Measurements from ENCODE around the gene ABLIM1.

- TF ChIP-seq USF2 (IDR thresholded peaks at IDR 0.05; ENCODE audit: low read depth, low read length) (no peak), USF2 (CRISPR knock-in tag; IDR thresholded peaks at IDR 0.05; ENCODE audit: borderline replicate concordance) (no peak), ZFAT (CRISPR knock-in tag; conservative IDR thresholded peaks at IDR 0.05) (no peak), MEF2D (CRISPR knock-in tag; IDR thresholded peaks at IDR 0.05) (no peak), FOXA1 (IDR thresholded peaks at IDR 0.05) (no peak), FOXA1 (CRISPR knock-in tag; IDR thresholded peaks at IDR 0.05) (no peak), SMARCC2 (IDR thresholded peaks at IDR 0.05) (no peak), YY1 (IDR thresholded peaks at IDR 0.05; ENCODE audit: insufficient read depth, insufficient replicate concordance, low read depth, low read length) (no peak)
Measured at GRCh38 chr10:114694062-114694461, 36.0 kb upstream of the ABLIM1 start.

All from HepG2 (cell line).